GDM1 (cell line): Measurements from ENCODE around the gene ASZ1.

Experiments
- DNase-seq: peaks from one replicate; lab custom pipeline; 2025; lab: John Stamatoyannopoulos, UW

The ASZ1 gene

GRCh38 chr7:117346161-117346560 is 81.1 kb downstream of the ASZ1 start:
- no peak for DNase-seq

GRCh38 chr7:117338020-117338419 is 89.3 kb downstream of the ASZ1 start:
- no peak for DNase-seq

DNA sequence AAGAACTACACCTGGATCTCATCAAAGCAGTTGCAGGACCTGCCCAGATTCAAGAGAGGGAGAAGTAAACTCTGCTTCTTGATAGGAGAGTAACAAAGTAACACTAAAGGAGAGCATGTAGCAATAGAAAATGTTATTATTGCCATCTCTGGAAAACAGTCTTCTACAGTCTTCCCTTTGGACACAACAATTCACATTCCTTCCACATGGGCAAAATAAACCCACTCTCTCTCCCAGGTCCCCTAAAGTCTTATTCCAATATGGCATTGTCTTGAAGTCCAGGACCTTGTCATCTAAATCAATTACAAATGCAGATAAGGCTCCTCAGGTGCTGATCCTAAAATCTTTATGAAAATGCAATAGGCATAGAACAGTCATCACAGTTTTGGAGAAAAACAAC is 94.1 kb downstream of the ASZ1 start:
- DNase-seq: no peak

- no peak for DNase-seq
These were observed 95.3 kb downstream of the ASZ1 start for GRCh38 chr7:117332031-117332430.

- DNase-seq: no peak
These were observed 101.5 kb downstream of the ASZ1 start for GRCh38 chr7:117325836-117326235.

- DNase-seq: no peak
These were observed 102.3 kb downstream of the ASZ1 start for GRCh38 chr7:117324960-117325359.

DNA sequence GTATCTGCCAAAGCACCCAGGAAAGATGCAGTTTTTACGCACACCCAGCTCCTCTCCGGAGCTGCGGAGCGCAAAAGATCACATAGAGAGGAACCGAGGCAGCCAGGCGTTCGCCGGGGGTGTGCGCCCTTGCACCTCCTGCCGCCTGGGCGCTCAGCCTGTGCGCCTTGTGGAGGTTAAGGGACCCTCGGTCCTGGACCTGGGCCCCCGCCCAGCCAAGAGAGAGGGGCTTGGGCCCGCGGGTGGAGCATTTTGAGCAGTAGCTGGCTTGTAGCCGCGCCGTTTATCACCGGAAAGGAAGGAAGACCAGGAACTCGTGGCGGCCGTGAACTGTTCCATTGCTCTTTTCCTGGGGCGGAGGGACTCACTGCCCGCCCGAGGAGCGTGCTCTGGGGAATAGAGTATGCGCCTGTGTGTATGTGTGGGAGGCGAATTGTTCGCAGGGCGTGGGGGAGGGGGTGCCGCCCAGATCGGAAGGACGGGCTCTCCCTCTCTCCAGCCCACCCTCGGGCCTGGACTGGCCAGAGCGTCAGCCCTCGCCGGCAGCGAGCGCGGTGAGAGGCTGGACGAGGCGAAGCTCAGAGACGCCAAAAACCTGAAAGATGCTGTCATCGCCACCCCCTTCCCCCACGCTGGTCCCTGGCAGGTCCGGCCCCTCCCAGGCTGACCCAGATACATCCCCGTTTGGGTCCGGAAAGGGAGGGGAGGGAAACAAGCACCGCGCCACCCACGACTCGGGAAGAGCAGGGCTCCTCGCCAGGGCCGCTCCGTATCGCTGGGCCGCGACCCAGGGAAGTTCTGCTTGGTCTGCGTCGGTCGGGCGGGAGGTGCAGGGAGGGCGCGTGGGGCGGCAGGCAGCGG is 103.2 kb downstream of the ASZ1 start:
- DNase-seq: no peak

- no peak for DNase-seq
These were observed 103.9 kb downstream of the ASZ1 start for GRCh38 chr7:117323305-117323850.

DNA sequence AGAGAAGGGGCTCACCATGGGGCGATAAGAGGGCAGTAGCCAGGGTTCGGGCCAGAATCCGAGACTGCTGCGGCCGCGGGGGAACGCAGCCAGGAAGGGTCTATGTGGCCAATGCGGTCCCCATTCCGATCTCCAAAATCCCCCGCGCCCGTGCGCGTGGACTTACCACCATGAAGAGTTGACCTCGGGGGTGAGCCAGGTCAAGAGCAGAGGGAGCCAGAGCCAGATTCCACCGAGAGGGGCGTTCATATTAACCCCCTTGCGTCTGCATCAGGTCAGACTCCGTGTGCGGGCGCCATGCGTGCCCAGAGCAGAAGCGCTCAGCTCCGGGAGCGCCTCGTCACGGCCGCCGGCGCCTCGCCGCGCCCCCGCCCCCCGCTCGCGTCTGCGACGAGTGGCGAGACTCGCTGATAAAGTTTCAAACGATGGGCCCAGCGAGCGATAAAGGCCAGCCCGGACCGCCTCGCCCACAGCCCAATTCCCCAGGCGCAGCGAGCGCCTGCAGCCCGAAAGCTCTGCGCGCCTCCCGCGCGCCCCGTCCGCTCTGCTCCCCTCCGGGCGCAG is 104.5 kb downstream of the ASZ1 start, which contains the start of gene WNT2:
WNT2 (minus strand) TSS at position 318 of the 564 bp plus-strand sequence; CDS start at position 249, 69 bp downstream.
- no peak for DNase-seq

DNA sequence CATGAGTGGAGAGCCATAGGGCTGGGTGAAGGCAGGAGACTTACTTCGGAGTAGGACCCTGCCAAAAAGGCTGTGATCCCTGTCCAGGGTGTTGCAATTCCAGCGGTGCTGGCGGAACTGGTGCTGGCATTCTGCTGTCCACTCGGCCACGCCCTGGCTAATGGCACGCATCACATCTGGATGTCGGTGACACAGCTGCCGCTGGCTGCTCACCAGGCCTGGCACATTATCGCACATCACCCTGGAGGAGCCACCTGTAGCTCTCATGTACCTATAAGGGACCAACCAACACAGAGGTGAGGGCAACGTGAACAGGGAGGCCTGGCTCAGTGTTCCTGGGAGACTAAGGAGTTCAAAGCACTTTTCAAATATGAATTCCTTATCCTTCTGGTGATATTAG is 106.8 kb downstream of the ASZ1 start:
- DNase-seq: no peak

- no peak for DNase-seq
These were observed 108.1 kb downstream of the ASZ1 start for GRCh38 chr7:117319181-117319580.

DNA sequence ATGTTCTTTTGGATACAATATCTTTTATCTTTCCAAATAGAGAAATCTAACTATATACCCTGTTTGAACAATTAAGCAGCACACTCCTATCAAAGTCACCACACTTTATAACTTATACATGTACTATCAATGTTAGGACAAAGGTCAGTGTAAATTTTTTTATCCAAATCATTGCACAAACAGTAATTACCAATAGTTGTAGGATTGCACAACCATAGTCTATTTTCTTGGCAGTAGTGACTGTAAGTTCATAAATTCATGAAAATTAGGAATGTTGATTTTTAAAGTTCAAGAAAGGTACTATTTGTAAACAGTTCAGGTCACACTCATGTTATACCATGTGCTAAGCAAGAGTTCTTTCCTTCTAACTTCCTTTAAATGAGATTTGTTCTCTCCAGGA is 113.7 kb downstream of the ASZ1 start:
- no peak for DNase-seq
